ENCODE results near the gene GRK6. TPM values are rescaled to one million over a fixed set of nuclear protein-coding genes. Genes with fewer than 3 reads are reported as not detected.

GRK6 gene
- total RNA-seq, 1 donor from 2014 or later = 43.0 TPM

GRCh38 chr5:177491429-177491945 lies 65.0 kb downstream of the GRK6 start:
- H3K9me3 Mint-ChIP-seq (ENCODE audit: low read depth) = no peaks in the 10 kb centered on the region
- H3K4me1 Mint-ChIP-seq (ENCODE audit: low read depth) = peaks cover 7% of the 10 kb centered on the region
- no peak overlapping the region for H3K27ac Mint-ChIP-seq
- no peak overlapping the region for H3K4me3 Mint-ChIP-seq (ENCODE audit: low read depth)
- peak; percentile 73 for TF ChIP-seq CTCF (IDR thresholded peaks at IDR 0.05; ENCODE audit: unreplicated experiment)
- DNase-seq (ENCODE audit: low spot score, unreplicated experiment) = peak; percentile 60
- H3K36me3 Mint-ChIP-seq (ENCODE audit: insufficient read depth) = peaks cover 18% of the 10 kb centered on the region
- no peaks in the 10 kb centered on the region for H3K27me3 Mint-ChIP-seq

- peak overlapping the region; percentile 41 for H3K27ac Mint-ChIP-seq
- no peaks in the 10 kb centered on the region for H3K27me3 Mint-ChIP-seq
- no peak for DNase-seq (ENCODE audit: low spot score, unreplicated experiment)
- no peak overlapping the region for H3K4me3 Mint-ChIP-seq (ENCODE audit: low read depth)
- H3K36me3 Mint-ChIP-seq (ENCODE audit: insufficient read depth) = peaks cover 16% of the 10 kb centered on the region
- peaks cover 7% of the 10 kb centered on the region for H3K4me1 Mint-ChIP-seq (ENCODE audit: low read depth)
- TF ChIP-seq CTCF (IDR thresholded peaks at IDR 0.05; ENCODE audit: unreplicated experiment) = no peak
- H3K9me3 Mint-ChIP-seq (ENCODE audit: low read depth) = no peaks in the 10 kb centered on the region
Observed at GRCh38 chr5:177491983-177492746, 65.7 kb downstream of the GRK6 start.

Other genes starting within 250 kb of the GRK6 start
- 26.9 and 30.0 TPM in 2 replicates for gene RAB24, start 123.0 kb upstream of the GRK6 start, total RNA-seq
- gene PRELID1, start 122.9 kb upstream of the GRK6 start, total RNA-seq = 94.0 and 114 TPM in 2 replicates
- gene MXD3, start 114.8 kb upstream of the GRK6 start, total RNA-seq = 20.1 and 20.6 TPM in 2 replicates
- 106 and 111 TPM in 2 replicates for gene LMAN2, start 75.0 kb upstream of the GRK6 start, total RNA-seq
- 13.0 and 15.0 TPM in 2 replicates for gene RGS14, start 68.8 kb upstream of the GRK6 start, total RNA-seq
- not detected in 2 replicates for gene SLC34A1, start 42.2 kb upstream of the GRK6 start, total RNA-seq
- gene PFN3, start 26.0 kb upstream of the GRK6 start, total RNA-seq = not detected in 2 replicates
- gene F12, start 17.1 kb upstream of the GRK6 start, total RNA-seq = 4.0 and 4.7 TPM in 2 replicates
- gene PRR7, start 20.1 kb downstream of the GRK6 start, total RNA-seq = 11.7 and 13.1 TPM in 2 replicates
- gene DBN1, start 47.0 kb downstream of the GRK6 start, total RNA-seq = 396 and 422 TPM in 2 replicates
- gene PDLIM7, start 70.9 kb downstream of the GRK6 start, total RNA-seq = 113 and 119 TPM in 2 replicates
- 11.6 and 13.7 TPM in 2 replicates for gene DOK3, start 83.2 kb downstream of the GRK6 start, total RNA-seq
- 88.4 and 93.1 TPM in 2 replicates for gene DDX41, start 90.3 kb downstream of the GRK6 start, total RNA-seq
- 163 and 165 TPM in 2 replicates for gene FAM193B, start 127.9 kb downstream of the GRK6 start, total RNA-seq
- gene TMED9, start 165.5 kb downstream of the GRK6 start, total RNA-seq = 161 and 170 TPM in 2 replicates
- gene B4GALT7, start 173.5 kb downstream of the GRK6 start, total RNA-seq = 33.4 and 38.8 TPM in 2 replicates